ENCODE data around the gene ANKRD39. TPM values are rescaled to one million over a fixed set of nuclear protein-coding genes. Genes with fewer than 3 reads are reported as not detected.

Gene ANKRD39
- total and polyA plus RNA-seq, 10 of the 15 experiments (the other 5 are each of a cell fraction or from before 2014, with no cell fraction given), result 7.4 to 36.2 (median 23.7) TPM

- TF ChIP-seq, protein P1, sequence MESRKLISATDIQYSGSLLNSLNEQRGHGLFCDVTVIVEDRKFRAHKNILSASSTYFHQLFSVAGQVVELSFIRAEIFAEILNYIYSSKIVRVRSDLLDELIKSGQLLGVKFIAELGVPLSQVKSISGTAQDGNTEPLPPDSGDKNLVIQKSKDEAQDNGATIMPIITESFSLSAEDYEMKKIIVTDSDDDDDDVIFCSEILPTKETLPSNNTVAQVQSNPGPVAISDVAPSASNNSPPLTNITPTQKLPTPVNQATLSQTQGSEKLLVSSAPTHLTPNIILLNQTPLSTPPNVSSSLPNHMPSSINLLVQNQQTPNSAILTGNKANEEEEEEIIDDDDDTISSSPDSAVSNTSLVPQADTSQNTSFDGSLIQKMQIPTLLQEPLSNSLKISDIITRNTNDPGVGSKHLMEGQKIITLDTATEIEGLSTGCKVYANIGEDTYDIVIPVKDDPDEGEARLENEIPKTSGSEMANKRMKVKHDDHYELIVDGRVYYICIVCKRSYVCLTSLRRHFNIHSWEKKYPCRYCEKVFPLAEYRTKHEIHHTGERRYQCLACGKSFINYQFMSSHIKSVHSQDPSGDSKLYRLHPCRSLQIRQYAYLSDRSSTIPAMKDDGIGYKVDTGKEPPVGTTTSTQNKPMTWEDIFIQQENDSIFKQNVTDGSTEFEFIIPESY (IDR thresholded peaks at IDR 0.05), result no peak
- TF ChIP-seq CHD1 (IDR thresholded peaks at IDR 0.05; ENCODE audit: low read depth, low read length), result peak; percentile 30; the same call in 1 of the 2 replicates
- no peak for TF ChIP-seq NR2C2 (IDR thresholded peaks at IDR 0.05; ENCODE audit: borderline replicate concordance, control insufficient read depth, insufficient read length, low read depth)
- TF ChIP-seq DPF2 (IDR thresholded peaks at IDR 0.05), result no peak
- no peak for TF ChIP-seq RELB (IDR thresholded peaks at IDR 0.05; ENCODE audit: low read depth)
- no peak for TF ChIP-seq TARDBP (IDR thresholded peaks at IDR 0.05; ENCODE audit: borderline replicate concordance)
- no peak for TF ChIP-seq WRNIP1 (IDR thresholded peaks at IDR 0.05; ENCODE audit: borderline replicate concordance, low read depth, low read length)
- TF ChIP-seq E4F1 (IDR thresholded peaks at IDR 0.05; ENCODE audit: borderline replicate concordance, partially characterized antibody), result no peak
- TF ChIP-seq GATAD2B (conservative IDR thresholded peaks at IDR 0.05; ENCODE audit: low read depth), result peak; percentile 55
- TF ChIP-seq NFYA (IDR thresholded peaks at IDR 0.05; ENCODE audit: borderline replicate concordance, low read depth, low read length), result no peak
- no peak for TF ChIP-seq MYB (IDR thresholded peaks at IDR 0.05; ENCODE audit: borderline replicate concordance, low read depth, low read length)
- no peak for TF ChIP-seq ZNF217 (IDR thresholded peaks at IDR 0.05)
- TF ChIP-seq IKZF1 (conservative IDR thresholded peaks at IDR 0.05), result peak; percentile 72
- TF ChIP-seq BRCA1 (IDR thresholded peaks at IDR 0.05; ENCODE audit: low read depth, low read length), result no peak
- no peak for TF ChIP-seq JUNB (IDR thresholded peaks at IDR 0.05)
- TF ChIP-seq ESRRA (IDR thresholded peaks at IDR 0.05; ENCODE audit: low read length), result no peak
- TF ChIP-seq CREM (IDR thresholded peaks at IDR 0.05; ENCODE audit: low read depth), result no peak
- no peak for TF ChIP-seq SIN3A (IDR thresholded peaks at IDR 0.05; ENCODE audit: low read depth, low read length)
- TF ChIP-seq NFXL1 (IDR thresholded peaks at IDR 0.05; ENCODE audit: borderline replicate concordance), result no peak
- no peak for TF ChIP-seq ATF7 (IDR thresholded peaks at IDR 0.05; ENCODE audit: low read depth)
- no peak for TF ChIP-seq SMAD1 (IDR thresholded peaks at IDR 0.05; ENCODE audit: low read depth, partially characterized antibody)
- TF ChIP-seq MEF2A (IDR thresholded peaks at IDR 0.05; ENCODE audit: insufficient read depth, low read depth, low read length), result no peak
- no peak for TF ChIP-seq BMI1 (IDR thresholded peaks at IDR 0.05; ENCODE audit: borderline replicate concordance)
- TF ChIP-seq STAT3 (IDR thresholded peaks at IDR 0.05; ENCODE audit: low read depth, low read length), result no peak
- TF ChIP-seq CREB1 (IDR thresholded peaks at IDR 0.05; ENCODE audit: low read depth), result 0 out of 2 replicates have a peak, but pooled peaks have one; percentile 7
- TF ChIP-seq, protein P2, sequence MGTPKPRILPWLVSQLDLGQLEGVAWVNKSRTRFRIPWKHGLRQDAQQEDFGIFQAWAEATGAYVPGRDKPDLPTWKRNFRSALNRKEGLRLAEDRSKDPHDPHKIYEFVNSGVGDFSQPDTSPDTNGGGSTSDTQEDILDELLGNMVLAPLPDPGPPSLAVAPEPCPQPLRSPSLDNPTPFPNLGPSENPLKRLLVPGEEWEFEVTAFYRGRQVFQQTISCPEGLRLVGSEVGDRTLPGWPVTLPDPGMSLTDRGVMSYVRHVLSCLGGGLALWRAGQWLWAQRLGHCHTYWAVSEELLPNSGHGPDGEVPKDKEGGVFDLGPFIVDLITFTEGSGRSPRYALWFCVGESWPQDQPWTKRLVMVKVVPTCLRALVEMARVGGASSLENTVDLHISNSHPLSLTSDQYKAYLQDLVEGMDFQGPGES (IDR thresholded peaks at IDR 0.05), result no peak
These were observed 10.9 kb upstream of the ANKRD39 start (continued) for GRCh38 chr2:96868555-96869280.

All from GM12878 (cell line).